ENCODE results near the gene SERPINB8. TPM values are rescaled to one million over a fixed set of nuclear protein-coding genes. Genes with fewer than 3 reads are reported as not detected.

SERPINB8 gene
- total and polyA plus RNA-seq, 7 donors = 0.84 to 31.3 (median 4.1) TPM

- peaks cover 3% of the 10 kb centered on the region in 3 donors for H3K27me3 ChIP-seq (ENCODE audit: insufficient read depth in 3 of 3, low read length in 2 of 3)
- H3K9me3 ChIP-seq = no peaks in the 10 kb centered on the region
- H3K4me3 ChIP-seq = no peak overlapping the region
- intact Hi-C loops (cut with DNase I) = no loop called here
- no peaks in the 10 kb centered on the region for H3K4me1 ChIP-seq
- DNase-seq (no peak), ATAC-seq (no peak)
- no peak overlapping the region for H3K27ac ChIP-seq
- 32 to 42% (median 37%) methylated on average over 4 of the region's 4 CpGs for WGBS, 3 donors
- no peak for TF ChIP-seq CTCF (IDR thresholded peaks at IDR 0.05)
- H3K36me3 ChIP-seq (ENCODE audit: insufficient read depth in 1 of 2, low read depth in 1 of 2) = no peaks in the 10 kb centered on the region
Measured at GRCh38 chr18:63956755-63957154, 13.1 kb upstream of the SERPINB8 start.

GRCh38 chr18:63960891-63961290 lies 9.0 kb upstream of the SERPINB8 start:
- DNase-seq (no peak), ATAC-seq (no peak)
- Histone ChIP-seq H3K4me1 (no peaks in the 10 kb centered on the region), H3K4me3 (no peak overlapping the region), H3K27ac (no peak overlapping the region), H3K36me3 (ENCODE audit: insufficient read depth in 1 of 2, low read depth in 1 of 2) (no peaks in the 10 kb centered on the region), H3K27me3 (ENCODE audit: insufficient read depth in 3 of 3, low read length in 2 of 3) (peaks cover under 1 to 4% (median 2%) of the 10 kb centered on the region in 3 donors), H3K9me3 (no peaks in the 10 kb centered on the region)
- intact Hi-C loops (cut with DNase I) = loop anchor here in 1 of 2 donors (5.0 kb wide), 1 partner anchor 36 kb away; no protein-coding TSS in a partner anchor
- no peak for TF ChIP-seq CTCF (IDR thresholded peaks at IDR 0.05)
- WGBS, 3 donors = 64 to 79% (median 71%) methylated on average over 1 of the region's 1 CpG

- ATAC-seq (no peak), DNase-seq (no peak)
- no peak for TF ChIP-seq CTCF (IDR thresholded peaks at IDR 0.05)
- intact Hi-C loops (cut with DNase I) = loop anchor here in 1 of 2 donors (5.0 kb wide), 1 partner anchor 36 kb away; no protein-coding TSS in a partner anchor
- WGBS, 3 donors = 54 to 61% (median 57%) methylated on average over 5 of the region's 5 CpGs
- Histone ChIP-seq H3K4me1 (no peaks in the 10 kb centered on the region), H3K36me3 (ENCODE audit: insufficient read depth in 1 of 2, low read depth in 1 of 2) (no peaks in the 10 kb centered on the region), H3K4me3 (no peak overlapping the region), H3K9me3 (no peaks in the 10 kb centered on the region), H3K27ac (no peak overlapping the region), H3K27me3 (ENCODE audit: insufficient read depth in 3 of 3, low read length in 2 of 3) (peaks cover 0 to 4% (median 2%) of the 10 kb centered on the region in 3 donors)
Measured at GRCh38 chr18:63961435-63961980, 8.4 kb upstream of the SERPINB8 start.

GRCh38 chr18:63962137-63962536 lies 7.7 kb upstream of the SERPINB8 start:
- intact Hi-C loops (cut with DNase I) = loop anchor here in 1 of 2 donors (5.0 kb wide), 1 partner anchor 35 kb away; no protein-coding TSS in a partner anchor
- no peaks in the 10 kb centered on the region for H3K36me3 ChIP-seq (ENCODE audit: insufficient read depth in 1 of 2, low read depth in 1 of 2)
- no peak for TF ChIP-seq CTCF (IDR thresholded peaks at IDR 0.05)
- H3K4me3 ChIP-seq = no peak overlapping the region
- H3K4me1 ChIP-seq = no peaks in the 10 kb centered on the region
- no peak for ATAC-seq
- H3K27me3 ChIP-seq (ENCODE audit: insufficient read depth in 3 of 3, low read length in 2 of 3) = peaks cover 0 to 4% (median 2%) of the 10 kb centered on the region in 3 donors
- DNase-seq = no peak
- no peak overlapping the region for H3K27ac ChIP-seq
- 32 to 50% (median 37%) methylated on average over 1 of the region's 1 CpG for WGBS, 3 donors
- H3K9me3 ChIP-seq = no peaks in the 10 kb centered on the region

All from psoas muscle (tissue), 8 donors.